ENCODE results near the gene EIF2D.
A peak's percentile ranks its signal among the peaks of the same experiment; 100 is the strongest.

Gene EIF2D

DNA sequence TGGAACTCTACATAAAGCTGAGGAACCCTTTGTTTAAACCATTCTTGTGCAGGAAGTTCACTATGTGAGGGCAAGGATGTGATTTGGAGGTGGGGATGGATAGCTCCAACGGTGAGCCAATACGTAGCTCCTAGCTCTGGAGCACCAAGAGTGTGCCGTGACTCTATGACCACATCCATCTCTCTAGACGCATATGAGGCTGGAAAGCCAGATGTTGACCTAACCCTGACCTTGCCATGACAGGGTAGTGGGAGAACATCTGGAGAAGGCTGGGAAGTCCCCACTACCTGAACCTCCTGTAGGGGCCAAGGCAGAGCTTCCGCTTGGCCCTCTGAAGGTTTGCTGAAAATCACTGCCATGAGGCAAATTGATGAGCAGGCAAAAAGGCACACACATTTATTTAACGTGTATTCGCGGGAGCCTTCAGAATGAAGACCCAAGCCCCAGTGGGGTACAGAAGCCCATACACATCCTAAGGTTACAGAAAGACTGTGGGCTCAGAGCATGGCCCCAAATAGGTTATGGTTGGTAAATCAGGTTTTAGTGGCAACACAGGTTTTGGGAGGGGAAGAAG, 43.4 kb downstream of the EIF2D start:
- no peak for DNase-seq

DNA sequence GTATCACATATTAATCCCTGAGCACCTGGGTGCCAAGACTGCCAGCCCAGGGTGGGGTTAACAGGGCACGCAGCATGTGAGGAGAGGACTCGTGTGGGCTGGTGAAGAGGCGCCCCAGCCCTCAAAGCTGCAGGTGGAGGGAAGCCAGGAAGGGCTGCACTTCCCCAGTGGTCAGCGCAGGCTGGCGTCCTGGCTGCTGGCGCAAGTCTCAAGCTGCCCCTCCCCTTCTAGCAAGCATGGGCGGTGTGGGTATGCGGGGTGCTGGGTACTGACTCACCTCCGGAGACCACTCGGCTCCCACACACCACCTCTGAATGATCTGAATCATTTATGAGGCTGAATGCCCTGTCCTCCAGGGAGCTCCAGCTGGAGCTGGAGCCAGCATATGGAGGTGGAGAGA, 44.0 kb downstream of the EIF2D start:
- DNase-seq, result no peak

GRCh38 chr1:206566999-206567398, 45.3 kb downstream of the EIF2D start:
- no peak for DNase-seq

DNA sequence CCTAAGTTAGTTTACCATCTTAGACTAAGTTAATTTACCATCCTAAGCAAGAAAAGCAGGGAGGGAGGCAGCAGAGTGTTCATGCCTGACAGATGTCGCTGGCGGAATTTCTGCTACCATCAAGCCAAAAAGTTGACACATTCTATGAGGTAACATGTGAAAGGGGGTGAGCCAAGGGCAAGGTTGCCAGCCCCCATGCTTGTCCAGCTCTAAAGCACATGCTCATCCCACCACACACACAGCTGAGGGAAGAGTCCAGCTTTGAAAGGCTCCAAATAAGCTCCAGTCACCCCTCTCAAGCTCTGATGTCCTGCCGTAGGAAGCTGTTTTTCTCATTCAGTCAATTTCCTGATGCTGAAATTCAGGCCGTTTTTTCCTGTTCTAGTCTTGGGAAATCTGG, 46.3 kb downstream of the EIF2D start:
- no peak for DNase-seq

GRCh38 chr1:206563367-206564207, 48.7 kb downstream of the EIF2D start:
- DNase-seq, result no peak

GRCh38 chr1:206560007-206560716, 52.1 kb downstream of the EIF2D start:
- no peak for DNase-seq

DNA sequence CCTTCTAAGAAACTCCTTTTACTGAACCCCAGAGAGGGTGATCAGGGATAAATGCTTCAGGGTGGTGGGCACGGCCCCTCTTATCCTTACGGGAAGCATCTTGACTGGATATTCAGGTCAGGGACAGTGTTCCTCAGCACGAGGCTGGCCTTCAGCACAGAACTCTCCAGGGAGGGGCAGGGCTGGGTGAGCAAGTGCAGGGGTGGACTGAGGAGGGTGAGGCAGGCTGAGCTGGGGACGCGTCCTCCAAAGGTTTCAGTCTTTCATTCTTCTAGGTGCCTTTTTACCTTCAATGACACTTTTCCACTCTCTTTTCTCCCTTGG, 52.6 kb downstream of the EIF2D start:
- DNase-seq, result no peak

DNA sequence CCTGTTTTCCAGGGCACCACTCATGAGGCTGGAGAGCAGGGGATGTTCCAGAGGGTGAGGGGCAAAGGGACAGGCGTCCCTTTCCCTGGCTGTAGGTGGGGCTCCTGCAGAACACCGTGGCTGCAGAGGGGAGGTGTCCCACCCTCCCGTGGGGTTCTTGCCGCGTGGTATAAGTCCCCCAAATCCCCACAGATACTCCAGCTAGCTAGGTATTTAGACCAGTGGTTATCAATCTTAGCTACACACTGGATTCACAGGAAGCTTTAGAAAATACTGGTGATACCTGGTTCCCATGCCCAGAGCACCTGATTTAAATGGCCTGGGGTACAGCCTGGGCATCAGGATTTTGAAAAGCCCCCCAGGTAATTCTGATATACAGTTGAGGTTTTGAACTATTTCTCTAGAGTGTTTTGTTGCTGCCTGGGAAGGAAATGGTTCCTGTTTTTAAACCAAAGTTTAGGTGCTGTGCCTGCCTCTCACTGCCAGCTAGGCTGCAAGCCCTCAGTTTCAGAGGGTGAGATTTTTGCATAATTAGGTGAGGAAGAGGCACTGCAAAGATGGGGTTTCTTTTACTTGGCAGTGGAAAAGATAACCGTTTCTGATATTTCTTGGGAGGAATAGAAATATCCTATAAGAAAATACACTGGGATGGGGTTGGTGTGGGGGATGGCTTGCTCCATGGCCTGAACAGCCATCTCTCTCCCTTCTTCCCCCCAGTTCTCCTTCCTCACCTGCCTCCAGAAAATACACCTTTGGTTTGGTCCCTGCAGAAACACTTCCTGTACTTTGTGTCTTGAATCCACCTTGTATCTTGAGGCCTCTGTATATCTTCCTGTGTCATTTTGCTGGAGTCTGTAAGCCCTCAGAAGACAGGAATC, 53.2 kb downstream of the EIF2D start:
- no peak for DNase-seq

- DNase-seq, result no peak
Observed at GRCh38 chr1:206557636-206558473, 54.4 kb downstream of the EIF2D start.

GRCh38 chr1:206556750-206557635, 55.3 kb downstream of the EIF2D start:
- DNase-seq, result peak; percentile 83

GRCh38 chr1:206556047-206556749, 56.1 kb downstream of the EIF2D start:
- peak; percentile 47 for DNase-seq

- DNase-seq, result no peak
Observed at GRCh38 chr1:206555473-206555935, 56.8 kb downstream of the EIF2D start.

GRCh38 chr1:206554701-206555472, 57.4 kb downstream of the EIF2D start:
- no peak for DNase-seq

GRCh38 chr1:206554211-206554610, 58.1 kb downstream of the EIF2D start:
- DNase-seq, result no peak

- peak; percentile 69 for DNase-seq
Observed at GRCh38 chr1:206551986-206552326, 60.3 kb downstream of the EIF2D start.

- no peak for DNase-seq
Observed at GRCh38 chr1:206551296-206551985, 60.8 kb downstream of the EIF2D start.

- DNase-seq, result no peak
Observed at GRCh38 chr1:206550446-206550845, 61.8 kb downstream of the EIF2D start.

DNA sequence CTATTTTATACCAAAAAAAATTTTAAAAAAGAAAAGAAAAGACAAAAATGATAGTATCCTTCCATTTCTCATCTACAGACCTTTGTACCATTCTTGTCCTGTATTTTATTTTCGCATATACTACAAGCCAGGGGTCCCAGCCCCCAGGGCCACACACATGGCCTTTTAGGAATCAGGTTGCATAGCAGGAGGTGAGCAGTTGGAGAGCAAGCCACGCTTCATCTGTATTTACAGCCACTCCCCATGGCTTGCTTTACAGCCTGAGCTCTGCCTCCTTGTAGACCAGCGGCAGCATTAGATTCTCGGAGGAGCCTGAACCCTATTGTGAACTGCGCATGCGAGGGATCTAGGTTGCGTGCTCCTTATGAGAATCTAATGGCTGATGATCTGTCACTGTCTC, 65.2 kb downstream of the EIF2D start:
- DNase-seq, result no peak

DNA sequence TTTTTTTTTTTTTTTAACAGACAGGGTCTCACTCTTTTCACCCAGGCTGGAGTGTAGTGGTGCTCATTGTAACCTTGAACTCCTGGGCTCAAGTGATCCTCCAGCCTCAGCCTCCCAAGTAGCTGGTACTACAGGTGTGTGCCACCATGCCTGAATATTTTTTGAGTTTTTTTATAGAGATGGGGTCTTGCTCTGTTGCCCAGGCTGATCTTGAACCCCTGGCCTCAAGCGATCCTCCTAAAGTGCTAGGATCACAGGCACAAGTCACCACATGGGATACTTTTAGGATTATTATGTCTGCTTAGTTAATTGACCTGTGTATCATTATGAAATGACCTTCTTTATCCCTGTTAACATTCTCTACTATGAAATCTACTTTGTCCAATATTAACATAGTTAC, 66.9 kb downstream of the EIF2D start:
- DNase-seq, result no peak

Data from activated naive CD4-positive, alpha-beta T cell treated with anti-CD3 and anti-CD28 coated beads, Interleukin-2, amount 50 U/mL, for 16 hours (primary cell).